Endometrial microvascular endothelial cells (primary cell): ENCODE data around the gene SHLD1. TPM values are rescaled to one million over a fixed set of nuclear protein-coding genes. Genes with fewer than 3 reads are reported as not detected.

ENCODE experiments used
- in situ Hi-C: cut with HindIII; loops from 2 replicates; pipeline ENCODE4 v1.10.0; 2017; ENCODE audit warnings: low sequenced_read_pairs, low pct_unique_long_range_greater_than_20kb; ENCODE audit errors: inconsistent ontology term
- total RNA-seq: library from RNA; depleted of rRNA; stranded (reverse); fragments of >200 nt; gene quantifications from one replicate; pipeline ENCODE4 v1.2.3, GENCODE V29; 2015; ENCODE audit errors: inconsistent ontology term

The SHLD1 gene
- total RNA-seq, 1 donor from 2014 or later, result 0.19 TPM

- in situ Hi-C loops, result no loop called here
Observed at GRCh38 chr20:5910186-5910585, 160.0 kb downstream of the SHLD1 start.

DNA sequence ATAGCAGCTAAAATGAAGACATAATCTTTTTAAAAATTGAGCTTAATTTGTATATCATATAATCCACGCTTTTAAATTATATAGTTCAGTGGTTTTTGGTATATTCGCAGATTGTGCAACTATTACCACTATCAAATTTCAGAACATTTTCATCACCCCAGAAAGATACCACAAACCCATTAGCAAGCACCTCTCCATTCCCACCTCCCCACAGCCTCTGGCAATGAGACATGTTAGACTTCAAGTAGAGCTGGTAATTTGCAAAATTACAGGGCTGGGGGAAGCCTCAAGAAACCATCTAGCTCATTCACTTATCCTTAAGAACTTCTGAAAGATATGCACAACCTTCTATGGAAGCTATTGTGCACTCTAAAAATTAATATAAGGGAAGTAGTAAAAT, 163.0 kb downstream of the SHLD1 start:
- in situ Hi-C loops, result no loop called here

Other genes starting within 250 kb of the SHLD1 start
- gene GPCPD1, start 139.4 kb upstream of the SHLD1 start, total RNA-seq, result 8.4 TPM
- gene CHGB, start 161.1 kb downstream of the SHLD1 start, total RNA-seq, result not detected
- gene TRMT6, start 200.1 kb downstream of the SHLD1 start, total RNA-seq, result 10.2 TPM
- 14.5 TPM for gene MCM8, start 200.3 kb downstream of the SHLD1 start, total RNA-seq